Stimulated activated CD8-positive, alpha-beta memory T cell treated with anti-CD3 and anti-CD28 coated beads, Interleukin-12 subunit alpha, Interleukin-12 subunit beta, amount 100 ng/mL, for 24 hours (primary cell): Measurements from ENCODE around the gene GPRIN1.
"Not testable (repeated sequence)": the region's sequence is repeated elsewhere in the genome, so short reads cannot be mapped to it uniquely, and the experiment has no call there.

Experiments used
- DNase-seq: peaks from one replicate; pipeline ENCODE4 v3.0.0-alpha.2; 2020; ENCODE audit errors: extremely low read depth

GPRIN1 gene

GRCh38 chr5:176574297-176574591 is 35.7 kb downstream of the GPRIN1 start:
- no peak for DNase-seq

- peak; percentile 47 for DNase-seq
These were observed 36.2 kb downstream of the GPRIN1 start for GRCh38 chr5:176573564-176574296.

GRCh38 chr5:176570044-176570443 is 39.9 kb downstream of the GPRIN1 start:
- DNase-seq: no peak

- no peak for DNase-seq
These were observed 41.3 kb downstream of the GPRIN1 start for GRCh38 chr5:176568657-176569056.

GRCh38 chr5:176565760-176566288 is 44.1 kb downstream of the GPRIN1 start:
- DNase-seq: no peak

GRCh38 chr5:176564002-176564401 is 46.0 kb downstream of the GPRIN1 start:
- DNase-seq: no peak

GRCh38 chr5:176562189-176562588 is 47.8 kb downstream of the GPRIN1 start:
- no peak for DNase-seq

GRCh38 chr5:176561259-176561658 is 48.7 kb downstream of the GPRIN1 start:
- no peak for DNase-seq

- DNase-seq: no peak
These were observed 49.6 kb downstream of the GPRIN1 start for GRCh38 chr5:176560364-176560763.

- DNase-seq: no peak
These were observed 50.3 kb downstream of the GPRIN1 start for GRCh38 chr5:176559683-176560082.

- DNase-seq: no peak
These were observed 52.1 kb downstream of the GPRIN1 start for GRCh38 chr5:176557846-176558245.

- no peak for DNase-seq
These were observed 56.5 kb downstream of the GPRIN1 start for GRCh38 chr5:176553260-176554085.

GRCh38 chr5:176552332-176552869 is 57.6 kb downstream of the GPRIN1 start:
- DNase-seq: no peak

GRCh38 chr5:176550937-176551336 is 59.0 kb downstream of the GPRIN1 start:
- not testable (repeated sequence) for DNase-seq

- no peak for DNase-seq
These were observed 59.6 kb downstream of the GPRIN1 start for GRCh38 chr5:176550275-176550831.

GRCh38 chr5:176549871-176550270 is 60.1 kb downstream of the GPRIN1 start:
- DNase-seq: no peak

GRCh38 chr5:176548967-176549444 is 61.0 kb downstream of the GPRIN1 start, which contains the start of gene CDHR2:
Gene CDHR2 (plus strand): TSS chr5:176549342. CDS start chr5:176565353, 16,011 bp downstream.
- no peak for DNase-seq

GRCh38 chr5:176547802-176548201 is 62.2 kb downstream of the GPRIN1 start:
- DNase-seq: no peak
